ENCODE results near the gene SARDH.

DNA sequence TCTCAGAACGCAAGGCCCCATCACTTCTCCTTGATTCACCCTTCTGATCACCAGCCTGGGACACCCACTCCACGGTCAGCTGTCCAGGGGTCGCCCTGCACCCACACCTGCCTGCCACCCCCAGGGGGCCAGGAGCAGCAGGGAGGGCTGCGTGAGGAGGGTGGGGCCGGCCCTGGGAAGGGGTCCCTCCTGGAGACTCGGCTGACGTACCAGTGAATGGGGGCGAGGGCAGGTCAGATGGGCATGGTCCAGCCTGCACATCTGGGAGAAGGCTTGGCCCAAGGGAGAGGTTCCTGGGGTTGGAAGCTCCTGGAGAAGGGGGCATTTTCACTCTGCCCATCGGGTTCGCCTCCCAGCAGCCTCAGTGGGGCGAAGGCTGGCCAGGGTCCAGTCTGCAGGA, 21.8 kb upstream of the SARDH start:
- TF ChIP-seq, protein P1, sequence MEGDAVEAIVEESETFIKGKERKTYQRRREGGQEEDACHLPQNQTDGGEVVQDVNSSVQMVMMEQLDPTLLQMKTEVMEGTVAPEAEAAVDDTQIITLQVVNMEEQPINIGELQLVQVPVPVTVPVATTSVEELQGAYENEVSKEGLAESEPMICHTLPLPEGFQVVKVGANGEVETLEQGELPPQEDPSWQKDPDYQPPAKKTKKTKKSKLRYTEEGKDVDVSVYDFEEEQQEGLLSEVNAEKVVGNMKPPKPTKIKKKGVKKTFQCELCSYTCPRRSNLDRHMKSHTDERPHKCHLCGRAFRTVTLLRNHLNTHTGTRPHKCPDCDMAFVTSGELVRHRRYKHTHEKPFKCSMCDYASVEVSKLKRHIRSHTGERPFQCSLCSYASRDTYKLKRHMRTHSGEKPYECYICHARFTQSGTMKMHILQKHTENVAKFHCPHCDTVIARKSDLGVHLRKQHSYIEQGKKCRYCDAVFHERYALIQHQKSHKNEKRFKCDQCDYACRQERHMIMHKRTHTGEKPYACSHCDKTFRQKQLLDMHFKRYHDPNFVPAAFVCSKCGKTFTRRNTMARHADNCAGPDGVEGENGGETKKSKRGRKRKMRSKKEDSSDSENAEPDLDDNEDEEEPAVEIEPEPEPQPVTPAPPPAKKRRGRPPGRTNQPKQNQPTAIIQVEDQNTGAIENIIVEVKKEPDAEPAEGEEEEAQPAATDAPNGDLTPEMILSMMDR (IDR thresholded peaks at IDR 0.05) = no peak
- TF ChIP-seq POLR2AphosphoS5 (IDR thresholded peaks at IDR 0.05) (no peak), POLR2A (IDR thresholded peaks at IDR 0.05) (no peak)
